Midbrain (tissue), 1 donor: Measurements from ENCODE around the gene LRIG1.

ENCODE experiments used
- DNase-seq: peaks from one replicate; lab custom pipeline; 2025; lab: John Stamatoyannopoulos, UW

LRIG1 gene

GRCh38 chr3:66344848-66345578 lies 155.8 kb downstream of the LRIG1 start:
- no peak for DNase-seq

- DNase-seq = no peak
These were observed 156.4 kb downstream of the LRIG1 start for GRCh38 chr3:66344391-66344811.

DNA sequence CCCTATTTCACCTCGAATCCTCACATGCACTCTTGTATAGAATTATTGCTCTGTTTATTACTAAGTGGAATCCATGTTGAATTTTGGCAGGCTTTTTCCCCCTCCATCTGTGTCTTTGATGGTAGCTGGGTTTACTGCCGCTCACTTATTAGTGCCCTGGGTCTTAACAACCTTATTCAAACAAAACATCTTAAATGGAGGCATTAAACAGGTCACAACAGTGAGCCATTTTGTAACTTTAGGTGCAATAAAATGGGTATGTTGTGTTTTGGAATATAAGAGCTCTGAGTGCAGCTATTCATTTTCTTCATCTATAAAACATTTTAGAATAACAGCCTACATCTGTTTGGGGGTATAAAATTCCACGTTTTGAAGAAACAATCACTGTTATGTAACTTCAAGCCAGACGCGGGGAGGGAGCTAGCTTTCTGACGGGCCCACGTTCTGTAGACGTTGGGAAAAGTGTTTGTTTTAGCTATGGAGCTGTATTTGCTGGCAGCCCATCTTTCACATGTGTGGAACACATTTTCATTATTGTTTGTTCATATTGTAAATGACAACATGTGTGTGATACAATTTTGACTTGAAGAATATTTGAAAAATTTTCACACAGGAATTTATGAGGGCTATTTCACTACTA lies 158.0 kb downstream of the LRIG1 start:
- DNase-seq = no peak

DNA sequence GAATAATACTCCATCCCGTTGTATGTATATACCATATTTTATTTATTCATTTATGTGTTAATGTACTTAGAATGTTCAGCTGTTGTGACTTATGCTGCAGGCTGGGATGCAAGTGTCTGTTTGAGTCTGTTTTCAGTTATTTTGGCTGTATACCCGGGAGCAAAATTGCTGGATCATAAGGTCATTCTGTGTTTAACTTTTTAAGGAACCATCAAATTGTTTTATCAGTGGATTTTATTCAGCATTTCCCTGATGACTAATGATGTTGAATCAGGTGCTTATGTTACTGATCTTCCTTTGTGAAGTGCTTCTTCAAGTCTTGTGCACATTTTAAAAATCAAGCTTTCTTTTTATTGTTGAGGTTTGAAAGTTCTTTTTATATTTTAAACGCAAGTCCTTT lies 161.9 kb downstream of the LRIG1 start:
- DNase-seq = no peak

GRCh38 chr3:66336333-66336766 lies 164.5 kb downstream of the LRIG1 start:
- DNase-seq = no peak

DNA sequence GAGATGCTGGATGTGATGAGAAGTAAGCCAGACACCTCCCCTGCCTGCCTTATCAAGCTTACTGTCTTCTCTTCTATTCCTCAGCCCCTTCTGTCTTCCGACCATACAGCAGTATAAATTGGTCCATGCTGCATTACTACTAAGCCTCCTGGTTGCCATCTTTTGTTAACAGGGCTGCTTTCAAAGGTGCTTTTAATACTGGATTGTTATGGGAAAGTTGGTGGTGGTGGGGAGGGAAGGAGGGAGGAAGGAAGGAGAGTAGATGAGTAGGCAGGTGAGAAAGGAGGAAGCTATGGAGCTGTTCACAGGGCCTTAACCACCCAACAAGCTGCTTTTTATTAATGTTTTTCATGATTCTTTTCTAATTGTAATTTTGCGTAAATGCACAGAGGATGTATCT lies 165.2 kb downstream of the LRIG1 start:
- no peak for DNase-seq
